Panc1 (cell line): ENCODE data around the gene ZDHHC20.

Experiments
- POLR2AphosphoS5 ChIP-seq: IDR thresholded peaks from 2 replicates; pipeline ENCODE4 v1.6.1; 2012; ENCODE audit warnings: mild to moderate bottlenecking, low read depth, low read length, moderate library complexity
- SIN3A ChIP-seq: IDR thresholded peaks from 2 replicates; pipeline ENCODE4 v1.6.1; 2012; ENCODE audit warnings: low read depth, mild to moderate bottlenecking, low read length, moderate library complexity, borderline replicate concordance; ENCODE audit not compliant: insufficient read depth
- TF ChIP-seq, protein P1 (sequence below): fragments of 450-650 bp; IDR thresholded peaks from 2 replicates; pipeline ENCODE4 v1.5.1; 2017; ENCODE audit warnings: mild to moderate bottlenecking

DNA sequence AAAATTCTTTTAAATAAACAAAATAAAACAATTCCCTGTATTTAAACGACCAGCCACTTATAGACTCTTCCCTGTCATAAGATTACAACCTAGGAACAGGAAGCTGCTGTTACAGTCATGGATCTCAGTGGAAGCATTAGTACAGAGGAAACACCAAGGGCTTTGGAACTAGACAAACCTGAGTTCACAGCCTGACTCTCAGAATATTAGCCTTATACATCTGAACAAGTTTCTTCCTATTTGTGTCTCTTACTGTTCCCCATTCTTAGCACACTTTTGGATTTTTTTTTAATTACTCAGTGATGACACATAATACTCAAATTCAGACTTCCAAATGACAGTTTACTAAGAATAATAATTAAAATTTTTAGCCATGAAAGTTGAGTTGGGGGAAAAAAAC, 46.1 kb downstream of the ZDHHC20 start:
- TF ChIP-seq, protein P1, sequence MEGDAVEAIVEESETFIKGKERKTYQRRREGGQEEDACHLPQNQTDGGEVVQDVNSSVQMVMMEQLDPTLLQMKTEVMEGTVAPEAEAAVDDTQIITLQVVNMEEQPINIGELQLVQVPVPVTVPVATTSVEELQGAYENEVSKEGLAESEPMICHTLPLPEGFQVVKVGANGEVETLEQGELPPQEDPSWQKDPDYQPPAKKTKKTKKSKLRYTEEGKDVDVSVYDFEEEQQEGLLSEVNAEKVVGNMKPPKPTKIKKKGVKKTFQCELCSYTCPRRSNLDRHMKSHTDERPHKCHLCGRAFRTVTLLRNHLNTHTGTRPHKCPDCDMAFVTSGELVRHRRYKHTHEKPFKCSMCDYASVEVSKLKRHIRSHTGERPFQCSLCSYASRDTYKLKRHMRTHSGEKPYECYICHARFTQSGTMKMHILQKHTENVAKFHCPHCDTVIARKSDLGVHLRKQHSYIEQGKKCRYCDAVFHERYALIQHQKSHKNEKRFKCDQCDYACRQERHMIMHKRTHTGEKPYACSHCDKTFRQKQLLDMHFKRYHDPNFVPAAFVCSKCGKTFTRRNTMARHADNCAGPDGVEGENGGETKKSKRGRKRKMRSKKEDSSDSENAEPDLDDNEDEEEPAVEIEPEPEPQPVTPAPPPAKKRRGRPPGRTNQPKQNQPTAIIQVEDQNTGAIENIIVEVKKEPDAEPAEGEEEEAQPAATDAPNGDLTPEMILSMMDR, result no peak
- TF ChIP-seq SIN3A (no peak), POLR2AphosphoS5 (no peak)
